Tibial nerve (tissue), 4 donors: ENCODE measurements around the gene NANOS2. TPM values are rescaled to one million over a fixed set of nuclear protein-coding genes. Genes with fewer than 3 reads are reported as not detected.

ENCODE experiments used
- DNase-seq, 2 donors: peaks; one replicate each; pipeline ENCODE4 v3.0.0-alpha.2; 2019; ENCODE audit warnings: low spot score in 2 of 2
- H3K27ac ChIP-seq, 4 donors: fragments of 200-600 bp; sonication (generic) in 3 of 4; one replicate each; pipeline ENCODE4 v1.5.1; 2017 to 2019; ENCODE audit warnings: mild to moderate bottlenecking in 1 of 4
- H3K27me3 ChIP-seq, 2 donors: fragments of 200-600 bp; sonication (generic) in 1 of 2; one replicate each; pipeline versions ENCODE4 v1.5.1 to v1.6.0; 2017 to 2019
- H3K36me3 ChIP-seq, 3 donors: fragments of 200-600 bp; sonication (generic); one replicate each; pipeline ENCODE4 v1.5.1; 2018 to 2019
- H3K4me1 ChIP-seq, 4 donors: fragments of 200-600 bp; sonication (generic) in 3 of 4; one replicate each; pipeline ENCODE4 v1.5.1; 2017 to 2019
- H3K4me3 ChIP-seq, 4 donors: fragments of 200-600 bp; sonication (generic) in 3 of 4; one replicate each; pipeline ENCODE4 v1.5.1; 2017 to 2019; ENCODE audit warnings: mild to moderate bottlenecking in 1 of 4, moderate library complexity in 1 of 4
- H3K9me3 ChIP-seq, 4 donors: fragments of 200-600 bp; sonication (generic) in 3 of 4; one replicate each; pipeline ENCODE4 v1.5.1; 2017 to 2019
- CTCF ChIP-seq, 5 experiments: fragments of 200-600 bp in 3 of 5; fragments of 450-650 bp in 2 of 5; sonication (generic) in 3 of 5; IDR thresholded peaks; one replicate each; pipeline ENCODE4 v1.5.1; 2016 to 2019; ENCODE audit warnings: antibody characterized with exemption in 5 of 5, mild to moderate bottlenecking in 3 of 5, moderate library complexity in 2 of 5
- EP300 ChIP-seq, 2 donors: sonication (generic); formaldehyde crosslinking; IDR thresholded peaks; one replicate each; pipeline ENCODE4 v1.6.1; 2017; ENCODE audit warnings: antibody characterized with exemption in 2 of 2, mild to moderate bottlenecking in 1 of 2
- POLR2A ChIP-seq, 2 donors: fragments of 450-650 bp; IDR thresholded peaks; one replicate each; pipeline ENCODE4 v1.6.1; 2017; ENCODE audit warnings: antibody characterized with exemption in 2 of 2, mild to moderate bottlenecking in 2 of 2, moderate library complexity in 2 of 2
- WGBS, 2 donors: methylation state at CpG; one replicate each; pipeline ENCODE4 v1.1.5; 2018; 5-methylcytosine and 5-hydroxymethylcytosine counted together
- total RNA-seq, 4 donors: library from RNA; depleted of rRNA; stranded (reverse); fragments of >200 nt; gene quantifications; one replicate each; pipeline ENCODE4 v1.1.0, GENCODE V29; 2016

Gene NANOS2
- total RNA-seq, 4 donors from 2014 or later: not detected

- Histone ChIP-seq H3K4me1 (no peaks in the 10 kb centered on the region), H3K27me3 (peaks cover 0 to 86% of the 10 kb centered on the region in 2 donors)
- no peak for DNase-seq
Observed at GRCh38 chr19:45938733-45939319, 24.2 kb upstream of the NANOS2 start.

GRCh38 chr19:45935267-45935666 lies 20.7 kb upstream of the NANOS2 start:
- DNase-seq: no peak
- Histone ChIP-seq H3K27ac (no peak overlapping the region), H3K27me3 (peaks cover 0 to 90% of the 10 kb centered on the region in 2 donors), H3K9me3 (no peaks in the 10 kb centered on the region), H3K36me3 (no peaks in the 10 kb centered on the region), H3K4me3 (no peak overlapping the region), H3K4me1 (no peaks in the 10 kb centered on the region)
- WGBS, 2 donors: 69 to 71% methylated on average over 19 of the region's 19 CpGs
- TF ChIP-seq EP300 (IDR thresholded peaks at IDR 0.05) (no peak), CTCF (IDR thresholded peaks at IDR 0.05) (no peak), POLR2A (IDR thresholded peaks at IDR 0.05) (no peak)

More at GRCh38 chr19:45938733-45939319, 24.2 kb upstream of the NANOS2 start:
- no peak overlapping the region for H3K27ac ChIP-seq
- H3K36me3 ChIP-seq: no peaks in the 10 kb centered on the region
- no peaks in the 10 kb centered on the region for H3K9me3 ChIP-seq
- 74 to 83% methylated on average over 3 of the region's 3 CpGs for WGBS, 2 donors
- TF ChIP-seq EP300 (IDR thresholded peaks at IDR 0.05) (no peak), POLR2A (IDR thresholded peaks at IDR 0.05) (no peak), CTCF (IDR thresholded peaks at IDR 0.05) (no peak)
- no peak overlapping the region for H3K4me3 ChIP-seq

- H3K9me3 ChIP-seq: no peaks in the 10 kb centered on the region
- no peak overlapping the region for H3K27ac ChIP-seq
- WGBS, 2 donors: 27 to 29% methylated on average over 19 of the region's 19 CpGs
- TF ChIP-seq CTCF (IDR thresholded peaks at IDR 0.05) (no peak), POLR2A (IDR thresholded peaks at IDR 0.05) (no peak), EP300 (IDR thresholded peaks at IDR 0.05) (no peak)
- H3K36me3 ChIP-seq: no peaks in the 10 kb centered on the region
- no peak for DNase-seq
- H3K27me3 ChIP-seq: peaks cover 0 to 87% of the 10 kb centered on the region in 2 donors
- no peak overlapping the region for H3K4me3 ChIP-seq
- no peaks in the 10 kb centered on the region for H3K4me1 ChIP-seq
Observed at GRCh38 chr19:45934551-45935230, 20.1 kb upstream of the NANOS2 start.

- no peak for DNase-seq
- H3K4me3 ChIP-seq: no peak overlapping the region
- H3K9me3 ChIP-seq: no peaks in the 10 kb centered on the region
- H3K27ac ChIP-seq: no peak overlapping the region
- H3K36me3 ChIP-seq: no peaks in the 10 kb centered on the region
- H3K27me3 ChIP-seq: peaks cover 0 to 78% of the 10 kb centered on the region in 2 donors
- no peaks in the 10 kb centered on the region for H3K4me1 ChIP-seq
- TF ChIP-seq EP300 (IDR thresholded peaks at IDR 0.05) (no peak), POLR2A (IDR thresholded peaks at IDR 0.05) (no peak), CTCF (IDR thresholded peaks at IDR 0.05) (no peak)
- 50 to 57% methylated on average over 9 of the region's 9 CpGs for WGBS, 2 donors
Observed at GRCh38 chr19:45933759-45934158, 19.2 kb upstream of the NANOS2 start.

GRCh38 chr19:45931055-45931454 lies 16.5 kb upstream of the NANOS2 start:
- Histone ChIP-seq H3K27ac (no peak overlapping the region), H3K4me3 (no peak overlapping the region), H3K27me3 (peaks cover 0 to 51% of the 10 kb centered on the region in 2 donors), H3K4me1 (peaks cover 0 to 9% (median 0%) of the 10 kb centered on the region in 4 donors), H3K36me3 (no peaks in the 10 kb centered on the region), H3K9me3 (no peaks in the 10 kb centered on the region)
- DNase-seq: no peak
- WGBS, 2 donors: 53 to 76% methylated on average over 3 of the region's 3 CpGs
- no peak for TF ChIP-seq EP300 (IDR thresholded peaks at IDR 0.05)
- TF ChIP-seq CTCF (IDR thresholded peaks at IDR 0.05): no peak
- no peak for TF ChIP-seq POLR2A (IDR thresholded peaks at IDR 0.05)
